Ascending aorta (tissue), 2 donors: ENCODE results near the gene UBE2D2. TPM values are rescaled to one million over a fixed set of nuclear protein-coding genes. Genes with fewer than 3 reads are reported as not detected.
A peak's percentile ranks its signal among the peaks of the same experiment; 100 is the strongest.

Experiments used
- DNase-seq, 2 donors: peaks; one replicate each; pipeline ENCODE4 v3.0.0-alpha.2; 2019; ENCODE audit warnings: low spot score in 2 of 2
- H3K27ac ChIP-seq, 2 donors: fragments of 200-600 bp; sonication (generic); one replicate each; pipeline ENCODE4 v1.5.1; 2016 to 2017; ENCODE audit warnings: mild to moderate bottlenecking in 1 of 2
- H3K27me3 ChIP-seq: fragments of 200-600 bp; sonication (generic); one replicate; pipeline ENCODE4 v1.5.1; 2017
- H3K36me3 ChIP-seq, 2 donors: fragments of 200-600 bp; sonication (generic); one replicate each; pipeline ENCODE4 v1.5.1; 2016
- H3K4me1 ChIP-seq, 2 donors: fragments of 200-600 bp; sonication (generic); one replicate each; pipeline ENCODE4 v1.5.1; 2016 to 2017; ENCODE audit warnings: mild to moderate bottlenecking in 1 of 2
- H3K4me3 ChIP-seq, 2 donors: fragments of 200-600 bp; sonication (generic); one replicate each; pipeline ENCODE4 v1.5.1; 2016 to 2017; ENCODE audit warnings: mild to moderate bottlenecking in 1 of 2
- H3K9me3 ChIP-seq, 2 donors: fragments of 200-600 bp; sonication (generic); one replicate each; pipeline ENCODE4 v1.5.1; 2016
- intact Hi-C: fragments of 100-400 bp; cut with DNase I; formaldehyde crosslinking; loops from one replicate; pipeline ENCODE4 v1.15.1; 2023
- total RNA-seq: library from RNA; depleted of rRNA; stranded (reverse); fragments of >200 nt; gene quantifications from one replicate; pipeline ENCODE4 v1.1.0, GENCODE V29; 2016
- TF ChIP-seq, protein P1 (sequence below), 3 experiments: fragments of 200-600 bp in 2 of 3; fragments of 450-650 bp in 1 of 3; sonication (generic) in 2 of 3; IDR thresholded peaks; one replicate each; pipeline ENCODE4 v1.5.1; 2016 to 2019; ENCODE audit warnings: antibody characterized with exemption in 3 of 3, mild to moderate bottlenecking in 1 of 3, moderate library complexity in 1 of 3

UBE2D2 gene
- total RNA-seq, 1 donor from 2014 or later, result 65.9 TPM

DNA sequence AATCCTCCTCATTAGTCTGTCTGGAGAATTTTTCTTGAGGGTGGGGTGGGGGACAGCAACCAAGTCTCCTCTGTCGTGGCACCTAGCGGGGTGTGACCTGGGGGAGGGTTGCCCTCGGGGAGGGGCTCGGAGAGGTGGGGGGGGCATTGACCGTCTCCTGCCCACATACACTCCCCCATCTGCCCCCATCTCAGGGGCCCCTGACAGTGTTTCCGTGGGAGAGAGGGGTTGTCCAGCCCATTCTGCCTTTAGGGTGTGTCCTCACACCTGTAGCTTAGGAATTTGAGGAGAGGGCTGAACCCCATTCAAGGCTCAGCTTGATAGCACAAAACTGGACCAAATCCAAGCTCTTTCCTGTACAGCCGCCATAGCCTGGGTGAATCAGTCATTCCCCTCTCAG is 81.1 kb downstream of the UBE2D2 start:
- intact Hi-C loops, result no loop called here
- Histone ChIP-seq H3K27me3 (no peaks in the 10 kb centered on the region), H3K4me3 (no peak overlapping the region), H3K9me3 (no peaks in the 10 kb centered on the region), H3K27ac (no peak overlapping the region), H3K4me1 (peaks cover 5 to 17% of the 10 kb centered on the region in 2 donors), H3K36me3 (no peaks in the 10 kb centered on the region)
- DNase-seq, result no peak
- TF ChIP-seq, protein P1, sequence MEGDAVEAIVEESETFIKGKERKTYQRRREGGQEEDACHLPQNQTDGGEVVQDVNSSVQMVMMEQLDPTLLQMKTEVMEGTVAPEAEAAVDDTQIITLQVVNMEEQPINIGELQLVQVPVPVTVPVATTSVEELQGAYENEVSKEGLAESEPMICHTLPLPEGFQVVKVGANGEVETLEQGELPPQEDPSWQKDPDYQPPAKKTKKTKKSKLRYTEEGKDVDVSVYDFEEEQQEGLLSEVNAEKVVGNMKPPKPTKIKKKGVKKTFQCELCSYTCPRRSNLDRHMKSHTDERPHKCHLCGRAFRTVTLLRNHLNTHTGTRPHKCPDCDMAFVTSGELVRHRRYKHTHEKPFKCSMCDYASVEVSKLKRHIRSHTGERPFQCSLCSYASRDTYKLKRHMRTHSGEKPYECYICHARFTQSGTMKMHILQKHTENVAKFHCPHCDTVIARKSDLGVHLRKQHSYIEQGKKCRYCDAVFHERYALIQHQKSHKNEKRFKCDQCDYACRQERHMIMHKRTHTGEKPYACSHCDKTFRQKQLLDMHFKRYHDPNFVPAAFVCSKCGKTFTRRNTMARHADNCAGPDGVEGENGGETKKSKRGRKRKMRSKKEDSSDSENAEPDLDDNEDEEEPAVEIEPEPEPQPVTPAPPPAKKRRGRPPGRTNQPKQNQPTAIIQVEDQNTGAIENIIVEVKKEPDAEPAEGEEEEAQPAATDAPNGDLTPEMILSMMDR (IDR thresholded peaks at IDR 0.05), result no peak

DNA sequence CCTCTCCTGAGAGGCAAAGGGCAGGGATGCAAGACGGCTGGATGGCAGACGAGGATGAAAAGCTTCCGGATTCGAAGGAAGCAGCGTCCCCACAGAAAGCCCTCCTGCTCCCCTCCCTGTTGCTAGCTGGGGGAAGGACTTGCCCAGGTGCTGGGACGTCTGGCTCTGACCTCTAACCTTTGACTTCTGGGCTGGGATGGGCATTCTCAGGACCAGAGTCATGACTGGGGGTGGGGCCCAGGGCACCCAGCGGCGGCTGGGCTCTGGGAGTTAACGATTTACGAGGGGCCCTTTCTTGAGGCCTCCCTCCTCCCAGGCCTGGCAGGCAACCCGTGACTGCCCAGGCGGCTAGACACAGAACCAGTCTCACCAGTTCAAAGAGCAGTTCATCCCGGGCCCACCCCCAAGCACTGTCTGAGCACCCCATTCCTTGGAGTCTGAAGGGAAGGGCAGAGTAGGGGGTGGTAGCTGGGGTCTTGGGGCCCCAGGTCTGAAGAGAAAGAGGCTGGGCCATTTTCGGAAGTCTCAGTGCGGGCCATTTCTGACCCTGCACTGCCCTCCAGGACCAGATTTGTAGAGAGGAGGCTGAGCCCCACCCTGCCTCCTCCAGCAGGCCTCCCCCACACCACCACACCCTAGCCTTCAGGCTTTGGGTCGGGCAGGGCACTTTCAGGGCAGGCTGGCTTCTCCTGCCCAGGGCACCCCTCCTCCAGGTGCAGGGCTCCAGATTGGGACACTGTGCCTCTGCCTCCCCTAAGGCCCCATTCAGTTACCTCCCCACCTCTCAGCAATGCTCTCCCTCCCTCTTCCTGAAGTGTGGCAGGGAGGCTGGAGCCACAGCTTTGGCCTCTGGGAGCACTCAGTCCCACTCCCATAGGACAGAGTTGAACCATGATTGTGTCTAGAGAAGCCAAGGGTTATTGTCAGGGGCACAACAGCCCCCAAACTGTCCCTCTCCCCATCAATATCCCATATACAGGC is 82.0 kb downstream of the UBE2D2 start:
- H3K27ac ChIP-seq, result no peak overlapping the region
- H3K9me3 ChIP-seq, result no peaks in the 10 kb centered on the region
- no peaks in the 10 kb centered on the region for H3K36me3 ChIP-seq
- H3K27me3 ChIP-seq, result no peaks in the 10 kb centered on the region
- TF ChIP-seq, protein P1 (IDR thresholded peaks at IDR 0.05), result no peak
- H3K4me3 ChIP-seq, result no peak overlapping the region
- intact Hi-C loops, result no loop called here
- peaks cover 5 to 14% of the 10 kb centered on the region in 2 donors for H3K4me1 ChIP-seq
- DNase-seq, result peak in 1 of 2 donors; percentile 59

DNA sequence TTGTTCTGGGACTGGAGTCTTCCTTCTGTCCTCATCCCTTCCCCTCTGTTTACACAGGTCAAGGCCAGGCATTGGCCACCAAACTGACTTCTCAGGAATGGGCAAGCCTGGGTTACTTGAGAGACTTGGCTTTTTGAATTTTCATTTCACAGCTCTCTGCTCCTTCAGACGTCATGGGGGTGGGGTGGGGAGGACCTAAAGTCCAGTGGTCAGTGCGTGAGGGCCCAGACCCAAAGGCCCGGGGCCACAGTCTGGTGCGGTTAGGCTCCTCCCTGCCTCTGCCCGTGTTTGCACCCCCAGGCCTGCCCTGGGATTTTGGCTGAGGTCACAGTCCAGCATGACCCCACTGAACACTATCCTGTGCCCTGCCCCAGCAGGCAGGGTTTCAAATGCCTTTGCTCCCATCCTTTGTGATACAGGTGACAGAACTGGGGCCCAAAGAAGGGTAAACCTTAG is 82.9 kb downstream of the UBE2D2 start:
- no peaks in the 10 kb centered on the region for H3K36me3 ChIP-seq
- intact Hi-C loops, result no loop called here
- TF ChIP-seq, protein P1 (IDR thresholded peaks at IDR 0.05), result no peak
- peak in 1 of 2 donors; percentile 57 for DNase-seq
- H3K4me1 ChIP-seq, result peaks cover 0 to 6% of the 10 kb centered on the region in 2 donors
- H3K27me3 ChIP-seq, result no peaks in the 10 kb centered on the region
- H3K27ac ChIP-seq, result no peak overlapping the region
- no peak overlapping the region for H3K4me3 ChIP-seq
- H3K9me3 ChIP-seq, result no peaks in the 10 kb centered on the region

DNA sequence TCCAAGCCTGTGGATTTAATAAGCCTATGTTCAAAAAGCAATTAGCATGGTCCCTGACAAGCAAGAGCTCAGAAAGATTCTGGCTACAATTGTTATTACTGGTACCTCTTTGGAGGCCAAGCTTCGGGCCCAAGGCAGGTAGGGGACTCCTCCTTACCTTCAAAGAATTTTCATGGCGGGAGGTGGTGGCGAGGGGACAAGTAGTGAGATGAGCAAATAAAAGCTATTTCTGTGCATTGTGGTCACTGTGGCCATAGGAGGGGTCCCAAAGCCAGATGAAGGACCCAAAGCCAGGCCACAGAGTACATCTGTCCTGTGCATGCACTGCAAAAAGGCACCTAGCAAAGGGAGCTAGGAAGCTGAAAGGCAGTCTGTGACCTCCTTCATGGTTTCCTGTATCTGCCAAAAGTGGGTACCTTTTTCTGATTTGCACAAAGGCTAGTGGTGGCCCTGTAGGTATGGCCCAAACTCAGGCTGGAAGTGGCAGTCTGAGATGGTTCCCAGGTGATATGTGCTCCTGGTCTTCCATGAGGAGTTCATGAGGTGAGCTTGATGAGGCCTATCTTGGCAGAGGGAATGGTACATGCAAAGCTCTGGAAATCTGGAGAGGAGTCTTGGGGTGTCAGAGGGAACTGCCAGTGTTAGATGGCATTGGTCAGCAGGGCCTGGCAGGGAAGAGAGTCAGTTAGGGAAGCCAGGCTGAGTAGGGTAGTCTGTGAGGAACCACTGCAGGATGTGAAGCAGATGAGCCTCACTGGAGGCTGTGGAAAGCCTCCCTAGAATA is 83.7 kb downstream of the UBE2D2 start:
- Histone ChIP-seq H3K27me3 (no peaks in the 10 kb centered on the region), H3K4me3 (no peak overlapping the region), H3K27ac (no peak overlapping the region), H3K36me3 (no peaks in the 10 kb centered on the region), H3K9me3 (no peaks in the 10 kb centered on the region), H3K4me1 (peaks cover 0 to 4% of the 10 kb centered on the region in 2 donors)
- TF ChIP-seq, protein P1 (IDR thresholded peaks at IDR 0.05), result no peak
- peak in 1 of 2 donors; percentile 53 for DNase-seq
- intact Hi-C loops, result no loop called here

DNA sequence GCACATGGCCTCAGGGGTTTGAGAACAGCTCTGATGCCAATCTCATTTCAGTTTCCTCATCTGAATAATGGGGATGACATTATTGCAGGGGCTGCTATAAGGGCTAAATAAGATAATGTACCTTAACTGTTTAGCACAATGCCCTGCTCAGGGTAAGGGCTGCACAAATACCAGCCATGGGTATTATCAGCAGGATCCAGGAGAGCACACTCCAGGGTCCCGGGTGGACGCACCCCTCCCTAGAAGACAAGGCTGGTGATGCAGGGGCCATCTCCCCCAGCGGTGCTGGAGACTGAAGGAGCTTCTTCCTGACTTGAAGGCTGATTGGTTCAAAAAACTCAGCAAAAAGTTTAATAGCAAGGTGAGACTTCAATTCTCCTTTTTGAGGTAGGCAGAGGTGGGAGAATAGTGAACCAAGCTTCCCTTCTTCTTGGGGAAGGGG is 84.3 kb downstream of the UBE2D2 start:
- Histone ChIP-seq H3K36me3 (no peaks in the 10 kb centered on the region), H3K9me3 (no peaks in the 10 kb centered on the region), H3K27me3 (no peaks in the 10 kb centered on the region), H3K4me1 (peaks cover 0 to 4% of the 10 kb centered on the region in 2 donors), H3K27ac (no peak overlapping the region), H3K4me3 (no peak overlapping the region)
- intact Hi-C loops, result no loop called here
- TF ChIP-seq, protein P1 (IDR thresholded peaks at IDR 0.05), result no peak
- DNase-seq, result peak in 1 of 2 donors; percentile 54
